DMS 273 treated with DMSO at 0.1 percent for 48 hours (cell line): Measurements from ENCODE around the gene MLLT1.
"Not testable (repeated sequence)": the region's sequence is repeated elsewhere in the genome, so short reads cannot be mapped to it uniquely, and the experiment has no call there.

Experiments
- DNase-seq: peaks from one replicate; lab custom pipeline; 2025; lab: John Stamatoyannopoulos, UW

The MLLT1 gene, protein sequence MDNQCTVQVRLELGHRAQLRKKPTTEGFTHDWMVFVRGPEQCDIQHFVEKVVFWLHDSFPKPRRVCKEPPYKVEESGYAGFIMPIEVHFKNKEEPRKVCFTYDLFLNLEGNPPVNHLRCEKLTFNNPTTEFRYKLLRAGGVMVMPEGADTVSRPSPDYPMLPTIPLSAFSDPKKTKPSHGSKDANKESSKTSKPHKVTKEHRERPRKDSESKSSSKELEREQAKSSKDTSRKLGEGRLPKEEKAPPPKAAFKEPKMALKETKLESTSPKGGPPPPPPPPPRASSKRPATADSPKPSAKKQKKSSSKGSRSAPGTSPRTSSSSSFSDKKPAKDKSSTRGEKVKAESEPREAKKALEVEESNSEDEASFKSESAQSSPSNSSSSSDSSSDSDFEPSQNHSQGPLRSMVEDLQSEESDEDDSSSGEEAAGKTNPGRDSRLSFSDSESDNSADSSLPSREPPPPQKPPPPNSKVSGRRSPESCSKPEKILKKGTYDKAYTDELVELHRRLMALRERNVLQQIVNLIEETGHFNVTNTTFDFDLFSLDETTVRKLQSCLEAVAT

DNA sequence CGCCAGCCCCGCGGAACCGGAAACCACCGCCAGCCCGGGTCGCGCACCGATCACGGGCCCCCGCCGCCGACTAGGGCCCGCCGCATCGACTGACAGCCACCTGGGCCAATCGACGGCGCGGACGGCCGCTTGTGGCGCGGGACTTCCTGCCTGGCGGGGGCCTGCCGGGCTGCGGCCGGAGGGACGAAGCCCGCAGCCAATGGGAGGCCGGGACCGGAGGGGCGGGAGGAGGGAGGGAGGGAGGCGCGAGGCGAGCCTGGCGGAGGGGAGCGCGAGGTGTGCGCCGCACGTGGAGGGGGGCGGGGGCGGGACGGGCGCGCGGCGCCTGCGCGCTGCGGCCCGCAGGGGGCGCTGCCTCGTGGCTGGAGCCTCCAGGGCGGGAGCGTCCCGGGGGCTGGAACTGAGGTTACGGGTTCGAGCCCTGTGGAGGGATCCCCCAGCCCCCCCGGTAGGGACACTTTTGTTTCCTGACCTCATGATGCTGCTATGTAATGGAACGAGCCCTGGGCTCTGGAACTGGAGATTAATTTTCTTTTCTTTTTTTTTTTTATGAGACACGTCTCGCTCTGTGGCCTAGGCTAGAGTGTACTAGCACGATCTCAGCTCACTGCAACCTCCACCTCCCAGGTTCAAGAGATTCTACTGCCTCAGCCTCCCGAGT lies at the start of gene MLLT1:
MLLT1 (minus strand) TSS at position 45 of the 661 bp plus-strand sequence. CDS start 191 bp downstream, outside the sequence.
- DNase-seq, result peak; percentile 79

DNA sequence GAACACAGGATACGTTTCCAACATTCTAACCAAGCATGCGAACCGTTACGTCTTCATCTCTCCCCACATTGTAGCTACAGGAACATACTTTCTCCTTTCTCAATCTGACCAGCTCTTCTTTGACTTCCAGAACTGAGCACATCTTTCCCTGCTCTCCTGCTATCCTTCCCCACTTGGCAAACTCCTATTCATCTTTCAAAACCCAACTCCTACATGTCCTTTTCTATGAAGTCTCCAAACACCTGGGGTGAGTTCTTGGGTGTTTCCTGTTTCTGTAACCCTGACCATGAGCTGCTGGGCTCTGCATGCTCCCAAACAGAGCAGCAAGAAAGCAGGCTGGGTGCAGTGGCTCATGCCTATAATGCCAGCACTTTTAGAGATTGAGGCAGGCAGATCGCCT lies 47.0 kb upstream of the MLLT1 start:
- no peak for DNase-seq

DNA sequence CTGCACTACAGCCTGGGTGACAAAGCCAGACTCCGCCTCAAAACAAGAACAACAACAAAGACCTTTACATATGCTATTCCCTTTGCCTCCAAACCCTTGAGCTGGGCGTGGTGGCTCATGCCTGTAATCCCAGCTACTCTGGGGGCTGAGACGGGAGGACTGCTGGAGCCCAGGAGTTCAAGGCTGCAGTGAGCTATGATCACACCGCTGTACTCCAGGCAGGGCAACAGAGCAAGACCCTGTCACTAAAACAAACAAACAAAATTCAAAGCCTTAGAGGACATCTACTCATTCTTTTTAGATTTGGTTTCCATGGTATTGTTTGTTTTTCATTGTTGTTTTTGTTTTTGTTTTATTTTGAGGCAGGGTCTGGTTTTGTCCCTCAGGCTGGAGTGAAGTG lies 45.8 kb upstream of the MLLT1 start:
- DNase-seq, result no peak

DNA sequence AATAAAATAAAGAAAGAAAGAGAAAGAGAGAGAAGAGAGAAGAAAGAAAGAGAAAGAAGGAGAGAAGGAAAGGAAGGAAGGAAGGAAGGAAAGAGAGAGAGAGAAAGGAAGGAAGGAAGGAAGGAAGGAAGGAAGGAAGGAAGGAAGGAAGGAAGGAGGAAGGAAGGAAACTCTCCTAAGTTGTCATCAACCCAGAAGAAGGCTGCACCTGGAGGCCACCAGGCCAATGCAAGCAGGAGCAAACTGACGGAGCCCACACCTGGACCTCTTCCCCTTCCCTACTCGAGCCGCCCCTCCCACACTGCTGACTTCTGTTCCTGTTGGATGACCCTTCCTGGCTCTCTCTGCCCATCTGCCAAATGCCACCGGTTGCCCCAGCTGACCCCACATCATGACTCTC lies 45.0 kb upstream of the MLLT1 start:
- DNase-seq, result no peak

DNA sequence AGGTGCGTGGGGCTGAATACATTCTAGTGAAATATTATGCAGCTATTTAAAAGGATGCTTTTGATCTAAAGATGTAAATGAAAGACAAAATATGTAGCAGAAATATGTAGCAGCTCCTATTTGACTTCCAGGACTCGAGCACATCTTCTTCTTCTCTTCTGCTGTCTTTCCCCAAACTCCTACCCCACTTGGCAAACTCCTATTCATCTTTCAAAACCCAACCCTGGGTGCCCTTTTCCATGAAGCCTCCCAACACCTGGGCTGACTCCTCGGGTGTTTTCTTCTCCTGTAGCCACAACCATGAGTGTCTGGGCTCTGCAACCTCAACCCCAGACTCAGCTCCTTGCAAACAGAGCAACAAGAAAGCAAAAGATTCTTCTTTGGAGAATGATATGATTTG lies 42.5 kb upstream of the MLLT1 start:
- no peak for DNase-seq

DNA sequence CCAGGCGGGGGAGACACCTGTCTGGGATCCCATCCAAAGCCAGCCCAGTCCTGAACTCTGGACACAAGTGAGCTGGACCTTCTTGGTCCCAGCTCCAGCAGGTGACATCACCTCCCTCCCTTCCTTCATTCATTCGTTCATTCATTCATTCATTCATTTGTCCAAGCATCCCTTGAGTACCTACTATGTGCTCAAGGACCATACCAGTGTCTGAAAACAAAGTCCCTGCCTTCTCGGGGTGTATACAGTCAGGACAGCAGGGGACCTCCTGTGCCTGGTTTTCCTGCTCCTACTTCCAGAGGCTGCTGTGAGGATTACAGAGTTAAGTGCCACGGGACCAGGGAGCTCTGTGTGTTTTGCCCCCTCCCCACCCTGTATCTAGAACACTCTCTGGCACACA lies 39.6 kb upstream of the MLLT1 start:
- DNase-seq, result no peak

DNA sequence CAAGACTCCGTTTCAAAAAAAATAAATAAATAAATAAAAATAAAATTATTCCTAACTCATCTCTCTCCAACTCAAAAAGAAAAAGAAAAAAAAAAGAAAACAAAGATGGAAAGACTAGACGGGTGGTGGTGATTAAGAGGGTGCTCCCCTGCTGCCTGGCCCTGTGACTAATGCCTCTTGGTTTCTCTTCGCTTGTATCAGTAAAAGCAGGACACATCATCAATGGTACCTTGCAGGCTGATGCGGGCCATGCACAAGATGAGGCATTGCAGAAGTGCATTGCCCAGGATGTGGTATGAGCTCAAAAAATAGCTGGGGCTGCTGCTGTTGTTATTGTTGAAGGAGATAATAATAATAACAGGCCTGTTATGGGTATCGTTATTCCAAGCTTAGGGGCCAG lies 39.0 kb upstream of the MLLT1 start:
- DNase-seq, result no peak

DNA sequence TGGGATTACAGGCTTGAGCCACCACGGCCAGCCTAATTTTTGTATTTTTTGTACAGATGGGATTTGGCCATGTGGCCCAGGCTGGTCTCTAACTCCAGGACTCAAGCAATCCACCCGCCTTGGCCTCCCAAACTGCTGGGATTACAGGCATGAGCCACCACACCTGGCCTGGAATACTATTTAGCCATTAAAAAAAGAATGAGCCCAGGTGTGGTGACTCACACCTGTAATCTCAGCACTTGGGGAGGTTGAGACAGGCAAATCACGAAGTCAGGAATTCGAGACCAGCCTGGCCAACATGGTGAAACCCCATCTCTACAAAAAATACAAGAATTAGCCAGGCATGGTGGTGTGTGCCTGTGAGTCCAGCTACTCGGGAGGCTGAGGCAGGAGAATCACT lies 35.9 kb upstream of the MLLT1 start:
- not testable (repeated sequence) for DNase-seq

DNA sequence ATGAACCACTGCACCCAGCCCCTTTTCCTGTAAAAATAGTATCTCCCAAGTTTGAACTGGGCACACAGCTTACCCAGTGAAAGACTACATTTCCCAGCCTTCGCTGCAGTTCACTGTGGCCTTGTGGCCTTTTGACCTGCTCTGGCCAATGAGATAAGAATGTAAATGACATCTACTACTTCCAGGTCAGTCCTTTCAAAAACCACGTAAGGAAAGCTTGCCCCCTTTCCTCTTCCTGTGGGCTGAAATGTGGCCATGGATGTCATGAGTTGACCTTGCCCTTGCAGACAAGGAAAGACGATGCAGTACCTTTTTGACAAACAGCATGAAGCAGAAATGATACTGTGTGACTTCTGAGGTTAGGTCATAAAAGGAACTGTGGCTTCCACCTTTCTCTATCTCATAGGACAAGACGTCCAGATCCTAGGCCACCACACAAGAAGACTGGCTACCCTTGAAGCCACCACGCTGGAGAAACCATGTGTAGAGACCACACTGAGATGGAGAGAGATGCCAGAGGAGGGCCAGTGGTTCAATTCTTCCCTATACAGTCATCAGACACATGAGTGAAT lies 33.7 kb upstream of the MLLT1 start:
- no peak for DNase-seq

DNA sequence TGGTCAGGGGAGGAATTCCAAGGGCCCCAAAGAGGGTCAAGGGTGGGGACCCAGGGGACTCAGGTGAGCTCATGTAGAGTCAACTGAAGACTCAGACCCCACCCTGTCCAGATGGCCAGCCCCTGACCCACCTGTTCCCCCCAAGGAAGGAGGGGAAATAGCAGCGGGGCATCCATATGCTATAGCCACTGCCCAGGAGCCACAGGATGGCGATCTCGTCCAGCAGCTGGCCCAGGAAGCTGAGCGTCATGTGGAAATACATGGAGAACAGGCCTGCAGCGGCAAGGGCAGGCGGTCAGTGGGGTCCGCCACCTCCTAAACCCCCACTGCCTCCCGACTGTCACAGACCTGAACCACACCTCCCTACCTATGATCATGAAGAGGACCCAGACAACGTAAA lies 32.2 kb upstream of the MLLT1 start:
- no peak for DNase-seq

DNA sequence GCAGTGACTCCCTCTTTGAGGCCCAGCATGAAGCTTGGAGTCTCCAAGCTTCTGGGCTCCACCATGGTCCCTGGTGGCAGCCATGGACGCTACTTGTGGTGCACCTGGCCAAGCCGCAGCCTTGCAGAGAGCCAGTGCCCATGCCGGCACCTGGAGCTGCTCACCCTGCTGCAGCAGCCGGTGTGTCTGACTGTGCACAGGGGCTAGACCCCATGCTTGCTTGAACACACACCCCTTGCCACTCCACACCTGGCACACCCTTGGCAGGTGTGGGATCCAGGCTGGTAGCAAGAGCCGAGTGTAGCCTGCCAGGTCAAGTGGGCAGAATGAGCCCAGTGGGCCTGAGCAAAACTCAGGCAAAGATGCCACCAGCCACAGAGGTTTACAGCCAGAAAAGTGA lies 18.6 kb upstream of the MLLT1 start:
- no peak for DNase-seq

DNA sequence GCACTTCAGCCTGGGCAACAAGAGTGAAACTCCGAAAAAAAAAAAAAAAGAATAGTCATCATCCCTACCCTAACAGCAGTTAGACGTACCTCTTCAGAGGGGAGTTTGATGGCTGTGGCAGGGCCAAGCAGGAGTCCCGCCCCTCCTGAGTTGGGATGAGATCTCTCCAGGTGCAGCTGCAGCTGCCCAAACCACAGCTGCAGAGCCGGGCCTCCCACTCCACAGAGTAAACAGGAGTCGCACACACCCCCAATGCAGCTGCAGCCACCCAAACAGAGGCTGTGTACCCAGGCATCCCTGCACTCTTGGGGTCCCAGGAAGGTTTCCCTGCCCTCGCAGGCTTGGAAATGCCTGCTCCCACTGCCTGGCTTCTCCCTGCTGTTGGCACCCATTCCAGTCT lies 17.4 kb upstream of the MLLT1 start:
- DNase-seq, result no peak

DNA sequence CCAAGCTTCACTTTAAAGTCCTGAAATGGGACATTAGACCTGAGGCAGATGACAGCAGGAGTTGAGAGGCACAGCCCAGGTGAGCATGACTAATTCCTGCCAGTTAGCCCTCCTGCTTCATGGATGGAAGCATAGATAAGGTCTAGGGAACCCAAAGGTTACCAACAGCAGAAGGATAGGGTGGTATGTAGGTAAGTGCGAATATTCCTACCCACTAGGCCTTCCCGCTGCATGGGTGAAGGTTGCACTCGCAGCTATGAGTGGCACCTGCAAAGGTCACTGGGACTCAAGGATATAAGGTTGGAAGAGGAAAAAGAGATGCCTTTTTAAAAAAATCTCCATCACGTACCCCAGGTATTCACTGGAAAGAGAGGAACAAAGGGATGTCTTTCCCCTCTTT lies 12.2 kb upstream of the MLLT1 start:
- no peak for DNase-seq

DNA sequence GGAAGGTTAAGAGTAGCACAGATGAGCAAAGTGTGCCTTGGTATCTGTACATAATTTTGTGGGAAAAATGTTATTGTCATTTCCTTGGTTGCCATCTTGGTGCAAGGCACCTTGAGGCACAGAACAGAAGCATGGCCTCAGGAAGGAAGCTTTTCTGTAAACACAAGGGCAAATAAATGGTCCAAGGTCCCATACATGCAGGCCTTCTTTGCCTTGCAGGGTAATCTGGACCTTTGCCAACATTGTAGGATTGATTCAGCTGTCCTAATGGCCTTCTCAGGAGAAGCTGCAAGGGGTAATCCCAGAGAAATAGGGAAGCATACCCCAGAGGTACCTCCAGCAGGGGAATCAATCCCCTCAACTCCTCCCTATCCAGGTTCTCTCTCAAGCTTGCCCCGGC lies 9.0 kb upstream of the MLLT1 start:
- no peak for DNase-seq

DNA sequence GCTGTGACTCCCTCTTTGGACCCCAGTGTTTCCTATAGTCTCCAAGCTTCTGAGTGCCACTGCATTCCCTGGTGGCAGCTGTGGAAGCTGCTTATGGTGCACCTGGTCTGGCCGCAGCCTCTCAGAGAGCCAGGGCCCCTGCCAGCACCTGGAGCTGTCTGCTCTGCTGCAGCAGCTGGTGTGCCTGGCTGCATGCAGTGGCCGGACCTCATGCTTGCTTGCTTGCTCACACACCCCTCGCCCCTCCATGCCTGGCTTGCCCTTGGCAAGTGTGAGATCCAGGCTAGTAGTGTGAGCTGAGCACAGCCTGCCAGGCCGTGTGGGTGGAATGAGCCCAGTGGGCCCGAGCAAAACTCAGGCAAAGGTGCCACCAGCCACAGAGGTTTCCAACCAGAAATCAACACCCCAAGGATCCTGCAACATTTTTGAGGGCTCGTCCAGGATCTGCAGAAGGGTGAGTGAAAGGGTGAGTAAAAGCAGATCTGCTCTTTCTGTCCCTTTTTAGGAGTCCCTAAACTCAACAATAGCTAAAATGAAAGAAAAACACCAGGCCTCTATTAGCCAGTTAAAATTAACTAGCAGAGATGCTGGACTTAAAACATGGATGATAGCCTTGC lies 7.6 kb upstream of the MLLT1 start:
- no peak for DNase-seq

DNA sequence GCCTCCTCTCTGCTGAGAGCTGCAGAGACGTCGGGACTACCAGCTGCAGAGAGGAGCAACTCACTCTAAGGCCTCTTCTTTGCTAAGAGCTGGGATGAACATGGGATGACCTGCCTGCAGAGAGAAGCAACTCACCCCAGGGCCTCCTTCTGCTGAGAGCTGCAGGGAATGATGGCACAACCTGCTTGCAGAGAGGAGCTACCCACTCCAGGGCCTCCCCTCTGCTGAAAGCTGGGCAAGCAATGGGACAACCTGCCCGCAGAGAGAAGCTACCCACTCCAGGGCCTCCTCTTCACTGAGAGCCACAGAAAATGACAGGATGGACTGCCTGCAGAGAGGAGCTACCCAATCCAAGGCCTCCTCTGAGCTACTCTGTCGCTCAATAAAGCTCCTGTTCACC lies 6.9 kb upstream of the MLLT1 start:
- DNase-seq, result no peak

DNA sequence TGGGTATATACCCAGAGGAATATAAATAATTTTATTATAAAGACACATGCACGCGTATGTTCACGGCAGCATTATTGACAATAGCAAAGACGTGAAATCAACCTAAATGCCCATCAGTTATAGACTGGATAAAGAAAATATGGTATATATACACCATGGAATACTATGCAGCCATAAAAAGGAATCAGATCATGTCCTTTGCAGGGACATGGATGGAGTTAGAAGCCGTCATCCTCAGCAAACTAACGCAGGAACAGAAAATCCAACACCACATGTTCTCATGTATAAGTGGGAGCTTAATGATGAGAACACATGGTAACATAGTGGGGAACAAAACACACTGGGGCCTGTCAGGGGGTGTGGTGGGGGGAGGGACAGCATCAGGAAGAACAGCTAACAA lies 2.6 kb upstream of the MLLT1 start:
- DNase-seq, result not testable (repeated sequence)

DNA sequence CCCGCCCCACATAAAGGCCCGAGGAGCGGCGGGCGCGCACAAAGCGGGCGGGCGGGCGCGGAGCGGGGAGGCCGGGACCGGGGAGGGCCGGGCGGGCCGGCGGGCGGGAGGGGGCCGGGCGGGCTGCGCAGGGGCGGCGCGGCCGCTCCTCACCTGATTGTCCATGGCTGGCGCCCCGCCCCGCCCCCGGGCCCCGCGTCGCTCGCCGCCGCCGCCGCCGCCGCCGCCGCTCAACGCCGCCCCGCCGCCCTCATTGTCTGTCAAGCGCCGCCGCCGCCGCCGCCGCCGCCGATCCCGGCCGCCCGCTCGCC lies 200 bp downstream of the MLLT1 start:
- DNase-seq, result no peak

DNA sequence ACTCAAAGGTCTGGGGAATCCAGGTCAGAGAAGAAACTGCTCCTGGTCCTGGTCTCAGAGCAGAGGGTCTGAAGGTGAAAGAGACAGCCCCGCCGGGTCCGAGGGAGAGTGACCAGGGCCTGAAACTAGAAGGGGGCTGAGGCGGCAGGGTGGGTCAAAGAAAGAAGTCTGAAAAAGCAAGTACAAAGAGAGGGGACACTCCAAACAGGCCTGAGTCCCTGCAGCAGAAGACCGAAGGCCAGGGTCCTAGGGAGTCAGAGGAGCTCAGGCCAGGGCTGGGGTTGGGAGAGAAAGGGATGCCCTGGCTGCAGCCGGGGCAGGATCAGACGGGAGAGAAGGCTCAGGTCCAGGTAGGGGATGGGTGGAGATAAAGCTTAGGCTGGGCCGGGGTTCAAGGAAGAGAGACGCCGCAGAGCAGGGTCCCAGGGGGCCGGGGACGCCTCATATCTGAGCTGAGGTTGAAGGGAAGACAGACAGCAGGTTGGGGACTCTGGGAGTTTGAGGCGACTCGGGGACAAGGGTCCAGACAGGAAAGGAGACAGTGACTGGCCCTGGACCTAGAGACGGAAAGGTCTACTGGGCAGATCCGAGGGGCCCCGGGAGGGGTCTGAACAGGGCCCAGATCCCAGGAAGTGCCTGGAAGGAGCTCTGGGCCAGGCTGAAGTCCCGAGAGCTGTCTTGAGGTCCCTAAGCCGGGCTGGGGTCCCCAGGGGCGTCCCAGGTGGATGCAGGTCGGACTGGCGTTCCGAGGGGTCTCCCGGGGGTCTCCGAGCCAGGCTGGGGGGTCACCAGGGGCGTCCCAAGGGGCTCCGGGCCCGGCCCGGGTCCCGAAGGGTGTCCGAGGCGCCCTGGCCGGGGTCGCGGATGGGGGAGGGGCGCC lies 795 bp downstream of the MLLT1 start:
- no peak for DNase-seq

DNA sequence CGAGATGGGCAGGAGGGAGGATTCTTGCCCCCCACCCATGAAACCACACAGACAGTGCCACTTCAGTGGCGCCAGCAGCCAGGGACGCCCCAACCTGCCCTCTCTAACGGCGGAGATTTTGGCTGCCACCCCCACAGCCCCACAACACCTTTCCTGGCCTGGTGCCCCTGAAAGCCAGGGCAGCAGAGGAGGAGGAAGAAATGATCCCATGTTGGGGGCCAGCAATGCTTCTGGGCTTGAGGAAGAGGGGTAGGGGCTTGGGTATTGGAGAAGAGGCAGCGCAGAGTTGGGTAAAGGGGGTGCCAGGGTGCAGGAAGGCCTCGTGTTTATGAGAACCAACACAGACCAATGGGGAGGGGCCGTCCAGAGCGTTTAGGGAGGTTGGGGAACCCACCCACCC lies 1.7 kb downstream of the MLLT1 start:
- no peak for DNase-seq

DNA sequence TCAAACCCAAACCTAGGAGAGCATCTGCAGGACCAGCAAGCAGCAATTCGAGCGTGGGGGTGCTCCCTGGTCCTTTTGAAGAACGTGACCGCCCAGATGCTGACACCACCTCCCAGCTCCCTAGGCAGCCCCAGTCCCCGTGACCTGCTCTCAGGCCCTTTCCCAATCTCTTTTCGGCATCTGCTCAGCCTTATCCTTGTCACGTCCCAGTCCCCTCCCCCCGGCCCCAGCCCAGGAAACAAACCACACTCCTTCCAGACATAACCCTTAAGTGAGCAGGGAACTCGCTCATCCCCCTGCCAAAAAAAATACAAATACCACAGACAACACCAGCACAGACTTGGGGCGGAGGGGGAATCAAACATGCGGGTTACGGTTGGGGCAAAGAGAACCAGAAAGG lies 3.3 kb downstream of the MLLT1 start:
- no peak for DNase-seq
